KG1 (cell line): ENCODE data around the gene ABCA4.
"Not testable (repeated sequence)": the region's sequence is repeated elsewhere in the genome, so short reads cannot be mapped to it uniquely, and the experiment has no call there.

ENCODE experiments used
- DNase-seq: peaks from one replicate; lab custom pipeline; 2025; lab: John Stamatoyannopoulos, UW

The ABCA4 gene

DNA sequence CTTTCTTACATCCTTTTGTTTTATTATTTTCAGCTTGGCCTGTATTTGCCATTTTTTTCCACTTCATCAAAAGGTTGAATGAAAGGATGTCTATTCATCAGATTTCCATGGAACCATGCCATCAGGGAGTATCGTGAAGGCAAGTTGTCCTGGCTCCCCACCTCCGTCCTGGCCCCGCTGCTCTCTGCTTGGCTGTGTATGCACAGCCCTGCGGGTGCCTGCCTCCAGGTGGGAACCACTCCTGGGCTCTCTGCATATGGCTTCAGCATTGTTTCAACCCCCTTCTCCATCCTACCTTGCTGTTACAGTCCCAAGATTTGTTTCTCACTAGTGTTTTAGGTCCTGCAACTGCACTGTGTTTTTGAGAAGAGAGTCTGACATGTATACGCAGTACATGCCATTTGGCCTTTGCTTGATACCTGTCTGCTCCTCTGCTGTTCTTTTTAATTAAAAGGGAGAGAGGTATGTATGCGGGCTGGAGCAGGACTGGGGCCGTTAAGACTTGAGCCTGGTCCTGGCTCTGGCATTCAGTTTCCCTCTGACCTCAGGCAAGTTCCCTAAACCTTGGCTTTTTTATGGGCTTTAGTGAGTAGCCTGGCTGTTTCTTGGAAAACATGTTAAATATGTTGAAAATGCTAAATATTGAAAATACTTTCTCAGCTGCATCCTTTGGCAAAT lies 141.8 kb downstream of the ABCA4 start:
- DNase-seq, result no peak

DNA sequence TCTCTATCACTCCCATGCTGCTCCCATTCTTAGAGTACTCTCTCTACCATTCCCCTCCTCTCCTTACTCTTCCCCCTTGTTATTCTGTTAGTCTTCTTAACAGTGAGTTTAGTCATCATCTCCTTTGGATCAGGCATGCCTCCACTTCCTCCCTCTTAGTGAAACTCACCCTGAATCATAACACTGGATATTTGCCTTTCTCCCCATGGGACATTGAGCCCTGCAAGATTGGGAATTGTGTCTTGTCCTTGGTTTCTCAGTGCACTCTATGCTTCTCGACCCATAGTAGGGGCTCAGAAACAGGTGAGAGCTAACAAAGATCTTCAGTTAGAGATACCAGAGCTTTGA lies 143.4 kb downstream of the ABCA4 start:
- DNase-seq, result no peak

DNA sequence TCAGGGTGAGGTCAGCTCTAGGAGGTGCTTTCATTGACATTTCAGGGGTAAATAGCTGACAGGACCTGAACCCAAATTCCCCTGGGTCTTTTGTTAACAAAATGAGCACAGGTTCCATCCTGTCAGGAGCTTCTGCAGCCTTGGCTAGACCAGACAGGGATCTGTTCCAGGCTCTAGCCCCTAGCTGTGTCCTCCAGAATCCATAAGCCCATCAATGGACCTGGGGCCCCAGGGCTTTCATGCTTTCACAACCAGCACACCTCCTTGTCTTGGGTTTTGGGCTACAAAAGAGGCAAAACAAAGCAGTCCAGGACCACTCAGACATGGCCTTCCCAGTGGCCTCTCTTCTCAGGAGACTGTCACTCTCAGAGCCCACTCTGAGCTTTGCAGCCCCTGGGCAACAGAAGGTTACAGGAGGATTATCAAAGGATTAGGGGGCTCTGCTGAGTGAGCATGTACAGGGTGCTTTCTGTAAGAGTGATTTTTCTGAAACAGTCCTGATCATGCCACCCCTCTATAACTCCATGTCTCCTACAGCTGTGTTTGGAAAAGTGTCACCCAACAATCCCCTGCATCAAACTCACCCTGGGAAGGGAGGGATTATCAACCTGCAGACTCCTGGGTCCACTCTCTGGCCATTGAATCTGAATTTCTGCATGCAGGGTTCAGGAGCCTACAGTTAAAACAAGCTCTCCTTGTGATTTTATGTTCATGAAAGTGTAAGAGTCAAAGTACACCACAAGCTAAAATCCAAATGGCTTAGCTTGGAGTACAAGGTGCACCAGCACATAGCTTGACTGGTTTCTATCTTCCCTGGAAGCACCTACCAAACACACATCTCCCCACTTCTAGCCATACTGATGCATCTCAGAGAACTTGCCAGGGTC lies 144.0 kb downstream of the ABCA4 start:
- DNase-seq, result no peak

DNA sequence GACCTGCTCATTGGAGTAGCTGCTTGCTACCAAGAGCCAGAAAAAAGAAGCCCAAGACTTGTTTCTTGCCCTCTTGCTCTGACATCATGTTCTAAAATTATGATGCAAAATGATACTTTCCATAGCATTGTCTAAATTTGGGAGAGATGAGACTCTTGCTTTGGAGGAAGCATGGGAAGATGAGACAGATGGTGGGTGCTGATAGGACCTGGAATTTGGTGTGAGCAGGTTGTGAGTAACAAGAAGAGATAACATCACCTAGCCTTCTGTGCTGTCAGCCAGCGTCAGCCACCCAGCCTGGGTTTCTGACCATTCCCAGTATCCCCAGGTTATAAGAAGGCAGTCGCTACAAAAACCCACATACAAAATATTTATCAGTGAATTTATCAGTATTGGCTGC lies 144.7 kb downstream of the ABCA4 start:
- no peak for DNase-seq

DNA sequence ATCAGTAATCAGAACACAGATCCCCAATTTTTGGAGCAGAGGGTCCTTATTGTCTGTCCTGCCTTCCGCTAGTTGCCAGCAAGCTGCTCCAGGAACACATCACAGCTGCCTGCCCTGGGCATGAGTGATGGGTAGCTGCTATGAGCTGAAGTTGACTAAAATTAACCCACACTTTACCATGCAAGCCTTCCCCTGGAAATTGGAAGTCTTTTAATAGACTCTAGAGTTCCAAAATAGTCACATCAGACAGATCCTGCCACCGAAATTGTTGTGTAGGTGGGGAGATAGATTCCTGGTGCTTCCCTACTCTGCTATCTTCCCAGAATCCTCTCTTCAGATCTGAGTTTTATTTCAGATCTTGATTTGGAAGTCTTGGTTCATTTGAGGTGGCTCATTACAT lies 148.6 kb downstream of the ABCA4 start:
- no peak for DNase-seq

DNA sequence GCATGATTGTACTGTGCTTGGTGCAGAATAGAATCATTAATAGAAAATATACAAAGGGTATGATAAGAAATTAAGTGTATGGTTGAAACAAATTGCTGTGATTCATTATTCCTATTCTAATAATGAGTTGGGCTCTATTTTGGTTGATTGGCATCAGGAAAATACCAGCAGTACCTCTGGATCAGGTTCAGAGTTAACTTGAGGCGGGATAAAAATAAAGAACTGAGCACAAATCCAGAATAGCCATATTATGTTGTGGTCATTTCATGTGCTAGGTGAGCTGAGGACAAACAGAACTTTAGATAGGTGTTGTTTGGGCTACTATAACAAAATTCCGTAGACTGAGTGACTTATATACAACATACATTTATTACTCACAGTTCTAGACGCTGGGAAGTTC lies 151.1 kb downstream of the ABCA4 start:
- no peak for DNase-seq

DNA sequence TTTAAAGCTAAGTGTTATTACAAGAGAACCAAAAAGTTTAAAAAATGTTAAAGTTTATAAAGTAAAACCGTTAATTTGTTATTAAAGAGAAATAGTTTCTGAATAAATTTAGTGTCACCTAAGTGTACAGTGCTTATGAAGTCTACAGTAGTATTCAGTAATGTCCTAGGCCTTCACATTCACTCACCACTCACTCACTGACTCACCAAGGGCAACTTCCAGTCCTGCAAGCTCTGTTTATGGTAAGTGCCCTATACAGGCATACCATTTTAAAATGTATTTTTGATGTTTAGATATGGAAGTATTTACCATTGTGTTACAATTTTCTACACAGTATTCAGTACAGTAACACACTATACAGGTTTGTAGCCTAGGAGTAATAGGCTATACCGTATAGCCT lies 151.6 kb downstream of the ABCA4 start:
- DNase-seq, result no peak

DNA sequence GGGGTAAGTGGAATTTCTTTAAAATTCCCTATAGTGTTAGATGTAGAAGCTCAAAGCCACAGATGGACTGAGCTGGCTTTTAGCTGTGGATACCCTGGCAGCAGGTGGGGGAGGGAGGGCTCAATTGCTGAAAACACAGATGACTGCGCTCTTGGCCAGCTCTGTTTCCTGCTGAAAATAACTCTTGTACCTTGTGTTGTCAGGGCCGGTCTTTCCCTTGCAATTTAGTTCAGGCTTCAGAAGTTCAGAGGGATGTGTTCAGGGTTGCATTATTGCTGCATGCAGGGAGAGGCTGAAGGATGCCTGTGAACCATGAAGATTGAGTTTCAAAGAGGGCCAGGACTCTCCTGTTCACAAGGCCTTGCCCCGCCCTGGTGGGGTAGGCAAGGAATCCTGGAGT lies 153.6 kb downstream of the ABCA4 start:
- no peak for DNase-seq

DNA sequence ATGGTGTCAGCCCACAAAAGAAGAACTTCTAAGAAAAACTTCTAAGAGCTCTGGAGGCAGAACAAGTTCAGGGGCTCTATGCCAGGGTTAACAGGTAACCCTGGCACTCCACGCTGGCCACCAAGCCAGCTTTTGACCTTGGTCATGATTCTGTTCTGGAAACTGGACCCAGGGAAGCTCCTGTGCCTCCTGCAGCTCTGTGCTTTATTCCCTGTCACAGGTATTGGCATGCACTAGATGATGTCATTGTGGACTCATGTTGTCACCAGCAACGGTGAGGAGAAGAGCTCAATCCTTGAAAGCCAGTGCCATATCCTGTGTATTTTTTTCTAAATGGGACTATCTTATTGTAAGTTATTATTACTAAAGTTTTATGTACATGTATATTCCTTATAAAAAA lies 155.1 kb downstream of the ABCA4 start:
- DNase-seq, result no peak

DNA sequence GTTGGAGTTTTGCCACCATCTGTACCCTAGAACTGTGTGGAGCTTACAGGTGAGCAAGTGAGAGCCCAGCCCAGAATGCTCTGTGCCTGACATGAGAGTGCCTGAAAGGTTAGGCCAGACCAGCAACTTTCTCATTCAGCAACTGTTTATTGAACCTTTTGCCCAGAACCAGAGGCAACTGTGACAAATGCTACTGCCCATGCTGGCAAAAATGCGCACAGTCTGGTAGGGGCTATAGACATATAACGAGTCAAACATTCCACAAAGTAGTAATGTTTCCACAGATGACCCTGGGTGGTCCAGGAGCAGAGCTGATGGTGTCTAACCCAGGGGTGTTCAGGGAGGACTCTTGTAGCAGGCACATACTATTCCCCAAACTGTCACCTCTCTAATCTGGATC lies 155.7 kb downstream of the ABCA4 start:
- DNase-seq, result no peak

DNA sequence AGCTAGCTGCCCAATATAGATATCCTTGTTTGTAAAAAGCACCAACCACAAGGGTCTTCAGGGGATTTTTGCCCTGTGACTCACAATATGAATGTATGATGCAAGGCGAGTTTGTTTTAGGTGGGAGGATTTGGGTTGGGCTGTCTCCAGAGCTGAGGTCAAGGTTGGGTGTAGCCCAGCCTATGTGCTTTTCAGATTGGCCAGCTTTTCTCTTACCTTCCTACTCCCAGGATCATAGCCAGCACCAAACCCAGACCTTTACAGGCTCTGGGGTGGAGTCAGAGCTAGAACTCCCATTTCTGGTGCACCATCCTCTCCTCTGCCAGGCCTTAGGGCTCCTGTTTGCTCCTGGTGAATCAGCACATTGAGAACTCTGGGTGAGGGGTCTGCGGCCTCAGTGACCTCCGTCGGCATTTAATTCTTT lies 156.2 kb downstream of the ABCA4 start:
- no peak for DNase-seq

DNA sequence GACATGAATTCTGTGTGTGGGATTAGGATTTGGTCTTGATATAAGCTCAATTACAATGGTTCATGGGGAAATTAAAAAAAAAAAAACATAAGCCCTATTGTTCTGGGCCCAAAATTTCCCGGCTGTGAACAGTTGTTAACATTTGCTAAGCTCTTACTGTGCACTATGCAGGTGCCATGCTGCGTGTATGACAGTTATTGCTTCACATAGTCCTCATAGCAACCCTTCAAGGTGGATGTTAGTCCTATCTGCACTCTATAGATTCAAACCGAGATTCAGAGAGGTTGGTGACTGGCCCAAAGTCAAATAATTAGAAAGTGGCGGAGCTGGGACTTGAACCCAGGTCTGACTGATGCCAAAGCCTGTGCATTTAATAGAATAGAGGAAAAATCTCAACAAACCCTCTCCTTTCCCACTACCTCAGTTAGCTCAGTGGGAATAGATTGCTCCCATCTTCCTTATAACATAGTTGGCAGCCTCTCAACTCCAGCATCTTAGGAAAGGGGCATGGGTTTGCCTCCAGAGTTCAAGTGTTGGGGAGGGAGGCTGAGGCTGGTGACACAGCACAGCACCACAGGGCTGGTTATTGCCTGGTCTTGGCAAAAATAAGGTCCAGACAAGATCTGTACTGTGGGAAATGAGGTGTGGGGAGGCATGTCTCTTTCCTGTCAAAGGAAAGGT lies 156.7 kb downstream of the ABCA4 start:
- no peak for DNase-seq

DNA sequence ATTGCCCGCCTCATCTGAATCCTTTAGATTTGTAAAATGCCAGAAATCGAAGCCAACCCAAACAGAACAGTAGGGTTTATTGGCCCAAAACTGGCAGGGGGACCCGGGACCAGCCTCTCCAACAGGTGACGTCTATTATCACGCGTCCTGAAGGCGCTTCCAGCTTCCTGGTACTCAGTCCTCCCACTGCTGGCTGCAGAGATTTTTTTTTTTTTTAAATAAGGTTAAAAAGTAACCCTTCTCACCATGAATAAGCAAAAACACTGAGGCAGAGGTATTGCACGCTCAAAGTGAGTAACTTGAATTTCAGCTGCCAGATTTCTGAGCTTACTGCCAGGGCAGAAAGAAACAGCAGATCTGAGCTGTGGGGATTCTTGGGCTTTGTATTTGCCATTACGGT lies 157.4 kb downstream of the ABCA4 start:
- no peak for DNase-seq

DNA sequence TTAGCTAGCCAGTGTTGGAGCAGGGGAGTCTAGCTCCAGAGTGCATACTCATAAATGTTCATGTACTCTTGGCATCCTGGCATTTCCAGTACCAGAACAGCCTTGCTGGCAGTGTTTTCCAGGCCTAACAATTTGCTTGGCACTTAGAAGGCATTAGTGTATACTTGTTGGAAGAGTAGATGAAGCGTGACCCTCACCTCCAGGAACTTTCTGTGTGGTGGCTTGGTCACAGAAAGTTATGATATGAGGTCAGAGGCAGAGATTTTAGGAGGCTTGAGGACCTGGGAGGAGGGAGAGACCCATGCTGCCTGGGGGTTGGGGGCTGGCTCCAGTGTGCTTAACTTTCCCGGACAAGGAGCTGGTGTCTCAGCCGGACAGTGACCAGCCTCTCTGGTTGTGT lies 159.0 kb downstream of the ABCA4 start:
- no peak for DNase-seq

DNA sequence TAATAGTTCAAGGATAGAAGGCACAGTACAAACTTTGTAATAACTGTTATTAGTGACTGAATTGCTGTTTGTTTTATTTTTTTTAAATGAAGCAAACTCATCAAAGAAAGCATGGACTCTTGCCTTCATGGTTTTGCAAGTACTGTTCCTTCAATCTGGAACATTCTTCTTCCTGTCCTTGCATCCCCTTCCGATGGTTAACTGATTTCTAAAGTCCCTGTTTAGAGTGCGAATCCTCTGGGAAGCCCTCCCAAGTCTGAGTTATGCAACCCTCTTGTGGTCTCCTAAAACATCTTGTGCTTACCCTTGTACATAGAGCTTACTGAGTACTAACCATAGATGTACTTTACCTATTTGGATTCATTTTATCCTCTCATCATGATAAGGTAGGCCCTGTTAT lies 159.5 kb downstream of the ABCA4 start:
- DNase-seq, result no peak

DNA sequence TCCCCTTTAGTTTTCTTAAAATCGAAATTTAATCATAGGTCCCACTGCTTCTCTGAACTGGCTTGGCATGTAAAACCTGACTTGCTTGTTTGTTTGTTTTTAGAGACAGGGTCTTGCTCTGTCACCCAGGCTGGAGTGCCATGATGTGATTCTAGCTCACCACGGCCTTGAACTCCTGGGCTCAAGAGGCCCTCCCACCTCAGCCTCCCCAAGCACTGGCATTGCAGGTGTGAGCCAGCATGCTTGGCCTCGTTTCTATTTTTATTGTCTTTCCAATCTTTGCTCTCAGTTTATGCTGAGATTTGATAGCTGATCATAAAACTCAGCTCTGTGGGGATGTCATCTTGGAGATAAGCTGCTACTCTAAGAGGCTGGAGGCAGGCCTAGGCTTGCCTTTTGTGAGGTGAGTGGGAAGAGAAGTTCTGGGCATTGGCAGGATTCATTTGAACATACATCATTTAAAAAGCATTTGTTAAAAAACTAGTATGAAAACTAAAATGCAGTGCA lies 160.3 kb downstream of the ABCA4 start:
- DNase-seq, result no peak

DNA sequence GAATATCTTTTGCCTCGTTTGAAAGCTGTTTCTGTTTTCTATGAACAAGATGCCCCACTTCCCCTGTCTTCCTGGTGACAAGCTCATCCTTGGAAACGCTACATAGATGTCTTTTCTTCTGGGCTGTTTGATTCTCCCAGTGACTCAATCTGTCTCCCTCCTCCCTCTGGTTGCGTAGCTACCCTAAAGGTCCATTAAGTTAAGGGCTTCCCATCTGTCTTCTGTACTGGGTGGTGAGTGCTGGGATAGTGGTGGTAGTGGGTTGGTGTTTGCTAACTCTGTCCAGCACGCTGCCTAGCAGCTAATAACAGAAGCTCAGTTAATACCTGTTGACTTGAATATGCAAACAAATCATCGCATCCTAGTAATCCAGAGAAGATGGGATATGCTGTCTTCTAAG lies 161.5 kb downstream of the ABCA4 start:
- DNase-seq, result no peak

DNA sequence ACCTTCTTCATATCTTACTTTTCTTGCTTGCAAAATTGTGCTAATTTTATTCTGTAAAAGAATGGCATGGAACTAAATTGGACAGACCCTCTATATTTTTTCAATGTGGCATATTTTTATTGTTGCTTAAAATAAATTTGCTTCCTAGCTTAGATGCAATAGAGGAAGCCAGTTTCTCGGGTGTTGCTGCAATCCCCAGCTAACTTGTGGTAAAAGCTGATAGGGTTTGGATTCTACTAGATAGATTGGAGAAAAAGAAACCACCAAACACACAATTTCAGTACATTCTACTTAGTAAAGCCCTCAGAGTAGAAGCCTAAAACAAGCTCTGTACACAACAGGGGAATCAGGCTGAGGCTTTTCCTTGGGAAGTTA lies 162.2 kb downstream of the ABCA4 start:
- DNase-seq, result peak; percentile 3

DNA sequence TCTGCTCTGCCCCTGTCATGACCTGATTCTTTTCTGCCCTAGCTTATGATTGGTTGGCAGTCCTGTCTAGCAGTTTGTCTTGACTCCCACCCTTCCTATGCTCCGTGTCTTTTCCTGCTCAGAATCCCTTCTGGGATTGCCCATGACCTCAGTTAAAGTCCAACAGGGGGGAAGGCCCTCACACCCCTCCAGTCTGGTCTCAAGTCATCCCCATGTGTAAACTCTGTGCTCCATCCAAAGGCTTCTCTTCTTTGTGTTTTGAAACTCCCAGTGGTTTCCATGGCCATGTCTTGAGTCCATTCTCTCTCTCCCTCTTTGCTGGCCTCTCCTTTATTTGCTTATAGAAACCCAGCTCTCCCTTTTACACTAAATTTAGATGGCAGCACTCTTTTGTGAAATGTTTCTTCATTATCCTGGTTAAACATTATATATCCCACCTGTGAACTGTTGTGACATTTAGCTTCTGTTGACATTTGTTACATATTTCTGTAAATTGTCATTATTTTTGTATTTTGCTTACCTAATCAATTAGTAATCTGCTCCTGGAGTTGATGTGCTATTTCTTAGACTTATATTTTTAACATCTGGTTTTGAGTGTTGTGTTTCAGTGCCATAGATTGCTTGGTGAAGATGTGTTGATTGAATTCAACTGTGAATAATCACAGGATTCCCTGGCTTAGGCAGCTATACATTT lies 162.8 kb downstream of the ABCA4 start:
- no peak for DNase-seq

DNA sequence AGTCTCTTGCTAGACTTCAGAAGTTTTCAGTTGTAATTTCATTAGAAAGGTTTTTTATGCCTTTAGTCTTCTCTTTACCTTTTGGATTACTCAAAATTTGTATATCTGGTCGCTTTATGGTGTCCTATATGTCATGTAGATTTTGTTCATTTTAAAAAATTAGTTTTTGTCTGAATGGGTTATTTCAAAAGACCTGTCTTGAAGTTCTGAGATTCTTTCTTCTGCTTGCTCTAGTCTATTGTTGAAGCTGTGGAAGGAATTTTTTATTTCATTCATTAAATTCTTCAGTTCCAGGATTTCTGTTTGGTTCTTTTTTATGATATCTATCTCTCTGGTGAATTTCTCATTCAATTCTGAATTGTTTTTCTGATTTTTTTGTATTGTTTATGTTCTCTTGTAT lies 165.2 kb downstream of the ABCA4 start:
- DNase-seq, result no peak

DNA sequence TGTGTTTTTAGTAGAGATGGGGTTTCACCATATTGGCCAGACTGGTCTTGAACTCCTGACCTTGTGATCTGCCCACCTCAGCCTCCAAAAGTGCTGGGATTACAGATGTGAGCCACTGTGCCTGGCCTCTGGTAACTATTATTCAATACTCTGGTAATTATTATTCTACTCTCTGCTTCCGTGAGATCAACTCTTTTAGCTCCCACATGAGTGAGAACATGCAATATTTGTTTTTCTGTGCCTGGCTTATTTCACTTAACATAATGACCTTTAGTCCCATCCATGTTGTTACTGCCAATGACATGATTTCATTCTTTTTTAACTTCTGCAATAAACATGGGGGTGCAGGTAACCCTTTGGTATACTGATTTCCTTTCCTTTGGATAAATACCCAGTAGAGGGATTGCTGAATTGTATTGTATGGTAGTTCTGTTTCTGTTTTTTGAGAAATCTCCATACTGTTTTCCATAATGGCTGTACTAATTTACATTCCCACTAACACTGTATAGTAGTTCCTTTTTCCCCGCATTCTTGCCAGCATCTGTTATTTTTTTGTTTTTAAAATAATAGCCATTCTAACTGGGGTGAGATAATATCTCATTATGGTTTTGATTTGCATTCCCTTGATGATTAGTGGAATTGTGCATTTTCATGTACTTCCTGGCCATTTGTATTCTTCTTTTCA lies 173.8 kb downstream of the ABCA4 start:
- DNase-seq, result not testable (repeated sequence)
